Measurements from ENCODE around the gene ARID1A. TPM values are rescaled to one million over a fixed set of nuclear protein-coding genes. Genes with fewer than 3 reads are reported as not detected.
"Not testable (repeated sequence)": the region's sequence is repeated elsewhere in the genome, so short reads cannot be mapped to it uniquely, and the experiment has no call there.

Gene ARID1A
- total RNA-seq, 1 donor from 2014 or later = 187 TPM

DNA sequence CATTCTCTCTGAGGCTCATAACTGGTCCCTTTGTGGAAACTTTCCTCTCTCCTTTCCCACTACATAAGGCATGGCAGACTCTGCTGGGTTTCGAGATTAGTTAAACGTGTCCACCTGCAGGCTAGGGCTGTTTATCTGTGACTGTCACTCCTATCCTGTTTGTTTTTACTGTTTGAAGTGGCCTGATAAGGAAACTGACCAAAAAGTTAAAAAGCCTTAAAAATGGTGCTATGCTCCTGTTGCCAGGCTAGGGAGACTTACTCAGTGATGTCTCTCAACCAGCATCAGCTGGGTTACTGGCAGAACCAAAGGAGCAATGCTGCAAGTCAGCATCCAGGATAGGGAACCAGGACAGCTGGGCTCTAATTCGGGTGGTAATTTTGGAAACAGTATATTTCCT, 95.8 kb downstream of the ARID1A start:
- TF ChIP-seq, protein P1, sequence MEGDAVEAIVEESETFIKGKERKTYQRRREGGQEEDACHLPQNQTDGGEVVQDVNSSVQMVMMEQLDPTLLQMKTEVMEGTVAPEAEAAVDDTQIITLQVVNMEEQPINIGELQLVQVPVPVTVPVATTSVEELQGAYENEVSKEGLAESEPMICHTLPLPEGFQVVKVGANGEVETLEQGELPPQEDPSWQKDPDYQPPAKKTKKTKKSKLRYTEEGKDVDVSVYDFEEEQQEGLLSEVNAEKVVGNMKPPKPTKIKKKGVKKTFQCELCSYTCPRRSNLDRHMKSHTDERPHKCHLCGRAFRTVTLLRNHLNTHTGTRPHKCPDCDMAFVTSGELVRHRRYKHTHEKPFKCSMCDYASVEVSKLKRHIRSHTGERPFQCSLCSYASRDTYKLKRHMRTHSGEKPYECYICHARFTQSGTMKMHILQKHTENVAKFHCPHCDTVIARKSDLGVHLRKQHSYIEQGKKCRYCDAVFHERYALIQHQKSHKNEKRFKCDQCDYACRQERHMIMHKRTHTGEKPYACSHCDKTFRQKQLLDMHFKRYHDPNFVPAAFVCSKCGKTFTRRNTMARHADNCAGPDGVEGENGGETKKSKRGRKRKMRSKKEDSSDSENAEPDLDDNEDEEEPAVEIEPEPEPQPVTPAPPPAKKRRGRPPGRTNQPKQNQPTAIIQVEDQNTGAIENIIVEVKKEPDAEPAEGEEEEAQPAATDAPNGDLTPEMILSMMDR (IDR thresholded peaks at IDR 0.05; ENCODE audit: partially characterized antibody, unreplicated experiment) = no peak
- Mint-ChIP-seq H3K27ac (ENCODE audit: unreplicated experiment) (no peak overlapping the region), H3K27me3 (ENCODE audit: unreplicated experiment) (peaks cover 10% of the 10 kb centered on the region), H3K4me3 (ENCODE audit: unreplicated experiment) (no peak overlapping the region), H3K36me3 (ENCODE audit: unreplicated experiment) (no peaks in the 10 kb centered on the region), H3K4me1 (ENCODE audit: low read depth, unreplicated experiment) (peaks cover 28% of the 10 kb centered on the region), H3K9me3 (ENCODE audit: unreplicated experiment) (peaks cover 15% of the 10 kb centered on the region)
- no peak for DNase-seq

DNA sequence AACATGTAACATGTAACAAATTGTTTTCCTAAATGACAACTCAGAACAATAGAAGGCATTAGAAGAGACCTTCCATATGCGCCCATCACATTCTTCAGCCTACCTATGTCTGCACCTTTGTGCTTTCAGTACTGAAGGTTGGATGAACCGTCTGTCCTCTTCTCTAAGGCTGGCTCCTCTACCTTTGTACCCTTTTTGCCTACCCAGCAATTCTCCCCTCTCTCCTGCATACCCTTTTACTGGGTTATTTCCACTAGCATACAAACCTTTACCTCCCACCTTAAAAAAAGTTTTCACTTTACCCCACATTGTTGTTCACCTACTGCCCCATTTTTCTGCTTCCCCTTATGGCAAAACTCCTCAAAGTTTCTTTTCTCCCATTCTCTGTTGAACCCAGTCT, 97.1 kb downstream of the ARID1A start:
- no peak overlapping the region for H3K4me3 Mint-ChIP-seq (ENCODE audit: unreplicated experiment)
- peaks cover 1% of the 10 kb centered on the region for H3K27me3 Mint-ChIP-seq (ENCODE audit: unreplicated experiment)
- H3K36me3 Mint-ChIP-seq (ENCODE audit: unreplicated experiment) = no peaks in the 10 kb centered on the region
- no peak for DNase-seq
- H3K9me3 Mint-ChIP-seq (ENCODE audit: unreplicated experiment) = peaks cover 6% of the 10 kb centered on the region
- no peak overlapping the region for H3K27ac Mint-ChIP-seq (ENCODE audit: unreplicated experiment)
- TF ChIP-seq, protein P1 (IDR thresholded peaks at IDR 0.05; ENCODE audit: partially characterized antibody, unreplicated experiment) = no peak
- peaks cover 20% of the 10 kb centered on the region for H3K4me1 Mint-ChIP-seq (ENCODE audit: low read depth, unreplicated experiment)

GRCh38 chr1:26794391-26794790, 98.6 kb downstream of the ARID1A start:
- Mint-ChIP-seq H3K4me3 (ENCODE audit: unreplicated experiment) (no peak overlapping the region), H3K9me3 (ENCODE audit: unreplicated experiment) (peaks cover 3% of the 10 kb centered on the region), H3K27ac (ENCODE audit: unreplicated experiment) (no peak overlapping the region)

DNA sequence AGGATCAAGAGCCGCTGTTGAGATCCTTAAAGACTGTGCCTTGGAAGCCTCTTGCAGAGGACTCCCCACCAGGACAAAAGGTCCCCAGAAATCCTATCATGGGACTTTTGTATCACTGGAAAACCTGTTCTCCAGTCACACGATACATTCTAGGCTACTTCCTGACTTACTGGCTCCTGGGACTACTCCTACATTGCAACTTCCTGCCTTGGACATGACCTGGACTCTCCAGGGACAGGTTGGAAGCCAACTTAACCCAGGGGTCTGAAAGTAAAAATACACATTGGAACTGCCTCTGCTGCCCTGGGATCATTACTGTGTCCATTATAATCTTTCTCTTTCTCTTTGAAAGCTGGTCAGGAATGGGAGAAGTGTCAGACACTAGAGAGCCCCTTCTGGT, 101.8 kb downstream of the ARID1A start:
- TF ChIP-seq, protein P1 (IDR thresholded peaks at IDR 0.05; ENCODE audit: partially characterized antibody, unreplicated experiment) = no peak
- Mint-ChIP-seq H3K27ac (ENCODE audit: unreplicated experiment) (no peak overlapping the region), H3K9me3 (ENCODE audit: unreplicated experiment) (peaks cover 3% of the 10 kb centered on the region)

More at GRCh38 chr1:26794391-26794790, 98.6 kb downstream of the ARID1A start:
- TF ChIP-seq, protein P1 (IDR thresholded peaks at IDR 0.05; ENCODE audit: partially characterized antibody, unreplicated experiment) = no peak
- DNase-seq = no peak
- Mint-ChIP-seq H3K27me3 (ENCODE audit: unreplicated experiment) (peaks cover 1% of the 10 kb centered on the region), H3K36me3 (ENCODE audit: unreplicated experiment) (no peaks in the 10 kb centered on the region), H3K4me1 (ENCODE audit: low read depth, unreplicated experiment) (peaks cover 15% of the 10 kb centered on the region)

DNA sequence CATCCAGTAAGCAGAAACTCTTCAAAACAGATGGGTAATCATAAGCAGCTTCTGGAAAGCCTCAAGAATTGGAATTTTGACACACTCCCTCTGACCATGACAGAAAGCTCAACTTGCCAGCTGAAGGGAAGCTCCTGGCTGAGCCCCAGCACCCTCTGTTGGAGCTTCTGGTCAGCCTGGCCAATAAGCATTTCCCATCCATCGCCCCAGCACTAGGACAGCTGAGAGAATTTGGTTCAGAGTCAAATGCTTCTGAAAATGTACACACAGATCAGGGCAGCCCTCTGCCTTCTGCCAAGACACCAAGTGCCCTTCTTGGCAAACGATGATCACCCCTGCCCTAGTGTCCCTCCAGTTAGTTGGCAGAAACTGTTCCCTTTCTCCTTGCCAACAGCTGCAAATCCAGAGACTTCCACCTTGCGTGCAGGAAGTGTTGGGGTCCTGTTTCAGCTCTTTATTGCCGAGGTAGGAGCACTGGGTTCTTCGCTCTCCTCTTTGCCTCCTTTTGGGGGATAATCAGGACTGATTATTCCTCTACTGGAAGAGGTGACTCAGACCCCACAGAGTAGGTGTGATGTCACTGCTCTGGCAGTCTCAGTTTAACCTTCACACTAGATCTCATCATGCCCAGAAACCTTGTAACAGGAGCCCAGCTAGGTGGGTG, 103.8 kb downstream of the ARID1A start:
- H3K4me3 Mint-ChIP-seq (ENCODE audit: unreplicated experiment) = no peak overlapping the region
- DNase-seq = no peak
- peaks cover 3% of the 10 kb centered on the region for H3K4me1 Mint-ChIP-seq (ENCODE audit: low read depth, unreplicated experiment)
- H3K27ac Mint-ChIP-seq (ENCODE audit: unreplicated experiment) = no peak overlapping the region
- H3K9me3 Mint-ChIP-seq (ENCODE audit: unreplicated experiment) = peaks cover 3% of the 10 kb centered on the region
- peaks cover 4% of the 10 kb centered on the region for H3K27me3 Mint-ChIP-seq (ENCODE audit: unreplicated experiment)
- H3K36me3 Mint-ChIP-seq (ENCODE audit: unreplicated experiment) = no peaks in the 10 kb centered on the region
- TF ChIP-seq, protein P1 (IDR thresholded peaks at IDR 0.05; ENCODE audit: partially characterized antibody, unreplicated experiment) = no peak

More for the DNA sequence above, 101.8 kb downstream of the ARID1A start:
- peaks cover 4% of the 10 kb centered on the region for H3K4me1 Mint-ChIP-seq (ENCODE audit: low read depth, unreplicated experiment)
- no peaks in the 10 kb centered on the region for H3K36me3 Mint-ChIP-seq (ENCODE audit: unreplicated experiment)
- peaks cover 4% of the 10 kb centered on the region for H3K27me3 Mint-ChIP-seq (ENCODE audit: unreplicated experiment)
- no peak overlapping the region for H3K4me3 Mint-ChIP-seq (ENCODE audit: unreplicated experiment)
- no peak for DNase-seq

DNA sequence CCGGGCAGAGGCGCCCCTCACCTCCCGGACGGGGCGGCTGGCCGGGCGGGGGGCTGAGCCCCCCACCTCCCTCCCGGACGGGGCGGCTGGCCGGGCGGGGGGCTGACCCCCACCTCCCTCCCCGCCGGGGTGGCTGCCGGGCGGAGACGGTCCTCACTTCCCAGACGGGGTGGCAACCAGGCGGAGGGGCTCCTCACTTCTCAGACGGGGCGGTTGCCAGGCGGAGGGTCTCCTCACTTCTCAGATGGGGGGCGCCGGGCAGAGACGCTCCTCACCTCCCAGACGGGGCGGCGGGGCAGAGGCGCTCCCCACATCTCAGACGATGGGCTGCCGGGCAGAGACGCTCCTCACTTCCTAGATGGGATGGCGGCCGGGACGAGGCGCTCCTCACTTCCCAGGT, 108.1 kb downstream of the ARID1A start:
- not testable (repeated sequence) for H3K9me3 Mint-ChIP-seq (ENCODE audit: unreplicated experiment); H3K36me3 Mint-ChIP-seq (ENCODE audit: unreplicated experiment); H3K27me3 Mint-ChIP-seq (ENCODE audit: unreplicated experiment); H3K27ac Mint-ChIP-seq (ENCODE audit: unreplicated experiment); H3K4me1 Mint-ChIP-seq (ENCODE audit: low read depth, unreplicated experiment); H3K4me3 Mint-ChIP-seq (ENCODE audit: unreplicated experiment)
- DNase-seq = peak; percentile 18
